Adrenal gland (tissue), 5 donors: Measurements from ENCODE around the gene CALD1.

ENCODE experiments used
- CTCF ChIP-seq, 6 experiments: fragments of 450-650 bp in 4 of 6; fragments of 200-600 bp in 2 of 6; sonication (generic) in 1 of 6; IDR thresholded peaks; 1 replicate in 5 of 6; 2 replicates in 1 of 6; pipeline versions ENCODE4 v1.5.1 to v1.8.0; 2016 to 2021; ENCODE audit warnings: antibody characterized with exemption in 6 of 6, mild to moderate bottlenecking in 2 of 6, moderate library complexity in 1 of 6
- POLR2A ChIP-seq, 2 donors: fragments of 450-650 bp; IDR thresholded peaks; one replicate each; pipeline ENCODE4 v1.6.1; 2017; ENCODE audit warnings: antibody characterized with exemption in 2 of 2, mild to moderate bottlenecking in 2 of 2, moderate library complexity in 1 of 2
- donor health status: DM: no; HTN: no; CAD: no.

GRCh38 chr7:134854816-134855215 is 75.4 kb downstream of the CALD1 start:
- TF ChIP-seq CTCF (IDR thresholded peaks at IDR 0.05) (no peak), POLR2A (IDR thresholded peaks at IDR 0.05) (no peak)
